ENCODE data around the gene LTV1.
"Not testable (repeated sequence)": the region's sequence is repeated elsewhere in the genome, so short reads cannot be mapped to it uniquely, and the experiment has no call there.

The LTV1 gene, protein sequence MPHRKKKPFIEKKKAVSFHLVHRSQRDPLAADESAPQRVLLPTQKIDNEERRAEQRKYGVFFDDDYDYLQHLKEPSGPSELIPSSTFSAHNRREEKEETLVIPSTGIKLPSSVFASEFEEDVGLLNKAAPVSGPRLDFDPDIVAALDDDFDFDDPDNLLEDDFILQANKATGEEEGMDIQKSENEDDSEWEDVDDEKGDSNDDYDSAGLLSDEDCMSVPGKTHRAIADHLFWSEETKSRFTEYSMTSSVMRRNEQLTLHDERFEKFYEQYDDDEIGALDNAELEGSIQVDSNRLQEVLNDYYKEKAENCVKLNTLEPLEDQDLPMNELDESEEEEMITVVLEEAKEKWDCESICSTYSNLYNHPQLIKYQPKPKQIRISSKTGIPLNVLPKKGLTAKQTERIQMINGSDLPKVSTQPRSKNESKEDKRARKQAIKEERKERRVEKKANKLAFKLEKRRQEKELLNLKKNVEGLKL

DNA sequence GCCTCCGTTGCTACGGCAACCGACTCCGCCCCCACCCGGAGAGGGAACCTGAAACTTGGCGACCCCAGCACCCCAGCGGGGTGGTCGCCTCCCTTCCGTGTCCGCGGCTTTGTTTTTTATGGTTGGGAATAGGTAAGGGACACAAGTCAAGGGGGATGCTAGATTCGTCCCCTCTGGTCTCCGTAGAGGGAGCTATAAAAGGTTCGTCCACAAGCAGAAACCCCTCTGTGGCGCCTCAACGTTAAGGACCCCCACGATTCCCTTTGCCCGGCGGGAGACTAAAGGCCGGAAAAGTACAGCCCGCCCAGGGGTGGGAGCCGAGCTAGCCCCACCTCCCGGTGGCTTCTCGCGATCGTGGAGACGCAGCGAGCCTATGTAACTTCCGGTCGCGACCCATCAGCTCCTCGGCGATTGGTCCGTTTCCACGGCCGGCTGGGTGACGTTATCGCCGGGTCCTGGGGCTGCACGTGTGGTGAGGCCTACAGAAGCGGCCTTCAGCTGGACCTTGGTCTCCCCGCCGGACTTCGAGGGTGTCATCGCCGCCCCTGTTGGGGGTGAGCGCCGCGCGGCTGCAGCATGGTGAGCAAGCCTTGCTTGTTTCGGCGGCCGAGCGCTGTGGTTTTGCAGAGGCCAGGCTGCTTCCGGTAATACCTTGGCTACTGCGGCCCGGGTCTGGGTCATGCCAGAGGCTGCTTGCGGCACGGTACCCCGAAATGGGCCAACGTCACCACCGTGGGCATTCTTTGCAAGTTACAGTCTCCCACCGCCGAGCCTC, at the start of gene LTV1:
LTV1 (plus strand) TSS at position 437 of the 775 bp plus-strand sequence; CDS start at position 577, 140 bp downstream.
- in situ Hi-C loops (cut with MboI; ENCODE audit: low sequenced_read_pairs): no loop called here

DNA sequence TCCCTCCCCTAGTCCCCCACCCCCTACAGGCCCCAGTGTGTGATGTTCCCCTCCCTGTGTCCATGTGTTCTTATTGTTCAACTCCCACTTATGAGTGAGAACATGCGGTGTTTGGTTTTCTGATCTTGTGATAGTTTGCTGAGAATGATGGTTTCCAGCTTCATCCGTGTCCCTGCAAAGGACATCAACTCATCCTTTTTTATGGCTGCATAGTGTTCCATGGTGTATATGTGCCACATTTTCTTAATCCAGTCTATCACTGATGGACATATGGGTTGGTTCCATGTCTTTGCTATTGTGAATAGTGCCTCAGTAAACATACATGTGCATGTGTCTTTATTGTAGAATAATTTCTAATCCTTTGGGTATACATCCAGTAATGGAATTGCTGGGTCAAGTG, 46.6 kb upstream of the LTV1 start:
- in situ Hi-C loops (cut with MboI; ENCODE audit: low sequenced_read_pairs): not testable (repeated sequence)

DNA sequence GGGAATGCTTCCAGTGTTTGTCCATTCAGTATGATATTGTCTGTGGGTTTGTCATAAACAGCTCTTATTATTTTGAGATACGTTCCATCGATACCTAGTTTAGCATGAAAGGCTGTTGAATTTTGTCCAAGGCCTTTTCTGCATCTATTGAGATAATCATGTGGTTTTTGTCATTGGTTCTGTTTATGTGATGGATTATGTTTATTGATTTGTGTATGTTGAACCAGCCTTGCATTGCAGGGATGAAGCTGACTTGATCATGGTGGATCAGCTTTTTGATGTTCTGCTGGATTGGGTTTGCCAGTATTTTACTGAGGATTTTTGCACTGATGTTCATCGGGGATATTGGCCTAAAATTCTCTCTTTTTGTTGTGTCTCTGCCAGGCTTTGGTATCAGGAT, 44.7 kb upstream of the LTV1 start:
- in situ Hi-C loops (cut with MboI; ENCODE audit: low sequenced_read_pairs): not testable (repeated sequence)

DNA sequence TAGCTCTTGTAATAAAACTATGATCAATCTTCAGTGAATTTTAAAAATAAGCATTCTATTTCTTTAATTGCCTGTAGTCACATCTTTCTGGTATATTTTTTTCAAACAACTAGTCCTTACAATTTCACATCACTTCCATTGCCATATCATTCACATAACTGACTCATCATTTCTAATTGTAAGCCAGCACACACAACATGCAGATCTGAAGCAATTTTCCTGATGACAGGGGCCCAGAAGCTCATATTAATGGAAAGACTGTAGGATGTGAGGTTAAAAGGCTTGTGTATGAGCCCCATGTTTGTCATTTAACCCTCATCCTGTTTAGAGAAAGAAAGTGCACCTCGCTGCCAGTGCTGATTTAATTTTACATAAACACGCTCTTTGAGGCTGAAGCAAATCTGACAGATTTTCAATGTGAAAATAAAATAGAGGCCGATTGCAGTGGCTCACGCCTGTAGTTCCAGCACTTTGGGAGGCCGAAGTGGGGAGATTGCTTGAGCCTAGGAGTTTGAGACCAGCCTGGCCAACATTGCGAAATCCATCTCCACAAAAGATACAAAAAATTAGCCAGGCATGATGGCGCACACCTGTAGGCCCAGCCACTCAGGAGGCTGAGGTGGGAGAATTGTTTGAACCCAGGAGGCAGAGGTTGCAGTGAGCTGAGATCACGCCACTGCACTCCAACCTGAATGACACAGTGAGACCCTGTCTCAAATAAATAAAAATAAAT, 40.1 kb upstream of the LTV1 start:
- in situ Hi-C loops (cut with MboI; ENCODE audit: low sequenced_read_pairs): no loop called here

DNA sequence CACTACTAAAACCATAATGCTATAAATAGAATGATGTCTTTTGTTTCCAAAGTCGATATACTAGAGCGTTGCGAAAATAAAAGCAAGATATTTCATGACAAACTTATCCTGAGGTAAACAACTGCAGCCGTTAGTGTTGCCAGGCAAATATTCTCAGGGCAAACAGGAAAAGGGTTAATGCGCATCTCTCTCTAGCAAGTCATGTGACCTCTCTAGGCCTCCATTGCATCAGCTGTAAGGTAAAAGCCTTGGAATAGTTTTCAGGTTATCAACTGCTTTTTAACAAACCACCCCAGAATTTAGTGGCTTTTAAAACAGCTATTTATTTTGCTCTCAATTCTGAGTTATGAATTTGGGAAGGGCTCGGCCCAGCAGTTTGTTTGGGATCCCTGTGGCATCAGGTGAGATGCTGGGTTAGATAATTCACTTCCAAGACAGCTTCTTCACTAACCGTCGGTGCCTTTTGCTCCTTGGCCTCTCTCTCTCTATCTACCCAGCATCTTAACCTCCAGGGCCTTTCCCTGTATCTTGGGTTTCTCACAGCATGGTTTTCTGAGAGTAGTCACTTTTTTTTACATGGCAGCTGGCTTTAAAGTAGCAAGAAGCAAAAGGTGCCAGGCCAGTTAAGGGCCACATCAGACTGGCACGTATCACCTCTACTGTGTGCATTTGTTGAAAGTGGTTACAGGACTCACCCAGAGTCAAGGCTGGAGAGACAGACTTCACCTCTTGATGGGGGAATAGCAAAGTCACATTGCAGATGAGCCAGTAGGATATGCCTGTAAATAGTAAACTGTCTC, 39.2 kb upstream of the LTV1 start:
- in situ Hi-C loops (cut with MboI; ENCODE audit: low sequenced_read_pairs): no loop called here

DNA sequence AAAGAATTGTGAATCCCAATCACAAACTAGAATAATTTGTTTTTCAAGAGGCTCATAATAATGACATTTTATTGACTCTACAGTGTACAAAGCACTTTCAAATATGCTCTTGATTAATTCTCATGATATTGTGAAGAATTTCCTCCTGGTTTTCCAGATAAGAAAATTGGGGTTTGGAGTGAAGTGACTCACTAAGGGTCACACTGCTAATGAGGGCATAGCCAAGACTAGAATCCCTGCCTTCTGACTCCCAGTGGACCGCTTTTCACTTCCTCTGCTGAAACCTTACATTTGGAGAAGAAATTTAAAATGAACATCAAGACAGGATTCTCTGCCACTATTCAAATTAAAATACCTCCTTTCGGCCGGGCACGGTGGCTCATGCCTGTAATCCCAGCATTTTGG, 38.3 kb upstream of the LTV1 start:
- in situ Hi-C loops (cut with MboI; ENCODE audit: low sequenced_read_pairs): no loop called here

DNA sequence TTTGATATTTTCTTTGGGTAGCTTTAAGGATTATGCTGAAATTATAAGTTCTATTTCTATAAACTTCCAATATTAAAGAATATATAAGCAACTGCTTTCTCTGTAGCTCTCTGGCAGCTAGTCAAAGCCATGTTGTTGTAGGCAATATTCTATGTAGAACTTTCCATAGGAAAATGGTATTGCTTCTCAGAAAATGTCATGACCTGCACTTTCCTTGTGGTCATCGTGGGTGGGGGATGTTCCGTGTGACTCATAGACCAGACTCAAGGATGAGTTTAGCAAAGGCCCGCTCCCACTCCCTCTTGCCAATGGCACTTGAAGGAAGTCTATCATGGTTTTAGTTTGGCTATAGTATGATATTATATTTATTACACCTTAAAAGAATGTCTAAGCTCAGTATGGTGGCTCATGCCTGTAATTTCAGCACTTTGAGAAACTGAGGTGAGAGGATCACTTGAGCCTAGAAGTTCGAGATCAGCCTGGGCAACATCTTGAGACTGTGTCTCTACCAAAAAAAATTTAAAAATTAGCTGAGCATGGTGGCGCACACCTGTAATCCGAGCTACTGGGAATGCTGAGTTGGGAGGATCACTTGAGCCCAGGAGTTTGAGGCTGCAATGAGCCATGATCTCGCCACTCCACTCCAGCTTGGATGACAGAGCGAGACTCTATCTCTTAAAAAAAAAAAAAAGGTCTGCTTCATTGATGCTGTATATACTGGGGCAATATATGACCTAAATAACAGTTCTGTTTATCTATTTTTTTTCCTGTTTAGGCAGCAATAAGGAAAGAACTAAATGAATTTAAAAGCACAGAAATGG, 36.6 kb upstream of the LTV1 start:
- in situ Hi-C loops (cut with MboI; ENCODE audit: low sequenced_read_pairs): no loop called here

DNA sequence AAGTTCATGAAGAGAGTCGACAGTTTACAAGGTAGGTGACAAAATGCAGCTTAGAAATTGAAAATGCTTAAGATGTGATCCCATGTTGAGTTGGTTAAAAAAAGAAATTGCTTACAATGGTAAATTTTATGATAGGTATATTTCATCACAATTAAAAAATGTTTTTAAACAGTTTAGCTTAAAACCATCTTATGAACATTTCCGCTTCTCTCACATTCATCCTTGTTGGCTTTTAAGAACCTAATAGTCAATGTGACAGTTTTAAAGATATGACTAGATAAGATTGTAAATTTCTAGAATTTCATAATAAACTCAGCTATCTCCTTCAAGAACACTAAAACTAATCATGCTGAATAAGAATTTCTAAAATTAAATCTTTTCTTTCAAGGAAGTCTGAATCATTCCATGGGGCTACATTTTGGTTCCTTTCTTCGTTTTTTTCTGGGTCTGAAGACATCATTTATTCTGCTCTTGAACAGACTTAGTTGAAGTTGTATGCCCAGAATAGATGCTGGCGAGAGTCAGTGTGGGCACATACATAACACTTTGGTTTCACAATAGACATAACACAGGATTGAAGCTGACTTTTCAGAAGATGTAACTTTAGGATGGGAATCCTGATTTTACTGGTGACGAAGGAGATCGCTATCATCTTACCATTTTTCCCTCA, 35.9 kb upstream of the LTV1 start:
- in situ Hi-C loops (cut with MboI; ENCODE audit: low sequenced_read_pairs): no loop called here

DNA sequence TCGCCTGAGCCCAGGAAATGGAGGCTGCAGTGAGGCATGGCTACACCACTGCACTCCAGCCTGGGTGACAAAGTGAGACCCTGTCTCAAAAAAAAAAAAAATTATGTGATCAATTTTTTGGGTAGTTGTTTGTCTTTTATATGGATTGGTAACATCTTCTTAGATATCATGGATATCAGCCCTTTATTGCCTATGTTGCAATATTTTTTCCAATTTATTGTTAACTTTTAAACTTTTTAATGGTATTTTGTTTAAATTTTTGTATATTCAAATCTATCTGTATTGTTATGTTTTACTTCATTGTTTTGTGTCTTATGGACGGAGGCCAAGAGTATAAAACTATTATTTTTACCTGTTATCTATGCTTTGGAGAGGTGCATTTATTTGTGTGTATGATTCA, 32.4 kb upstream of the LTV1 start:
- in situ Hi-C loops (cut with MboI; ENCODE audit: low sequenced_read_pairs): no loop called here

DNA sequence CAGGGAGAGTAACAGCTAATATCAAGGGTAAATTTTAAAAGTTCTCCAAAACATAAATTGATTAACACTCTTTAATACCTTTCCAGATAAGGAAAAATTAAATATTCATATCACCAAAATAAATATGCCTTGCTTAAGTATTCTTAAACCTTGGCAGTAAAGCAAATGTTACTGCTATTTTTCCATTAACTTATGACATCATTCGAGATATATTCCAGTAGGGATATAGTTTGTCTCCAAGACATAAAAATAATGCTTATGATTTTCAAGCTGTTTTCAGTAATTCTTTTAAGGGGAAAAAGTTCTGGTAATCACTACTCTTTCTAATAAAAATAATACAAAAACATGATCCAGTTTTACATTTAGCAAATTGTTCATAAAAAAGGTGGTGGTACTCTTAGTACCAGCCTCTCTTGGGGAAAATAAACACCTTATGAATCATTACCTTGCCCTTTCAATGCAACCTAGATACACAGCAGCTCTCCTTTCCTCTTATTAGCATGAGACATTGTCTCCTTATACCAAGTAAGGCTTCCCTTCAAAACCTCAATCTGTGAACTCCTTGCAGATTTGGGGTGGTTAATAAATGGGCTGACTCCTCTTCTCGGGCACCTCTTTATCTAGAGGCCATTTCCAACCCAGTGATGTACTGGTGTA, 31.5 kb upstream of the LTV1 start:
- in situ Hi-C loops (cut with MboI; ENCODE audit: low sequenced_read_pairs): no loop called here

DNA sequence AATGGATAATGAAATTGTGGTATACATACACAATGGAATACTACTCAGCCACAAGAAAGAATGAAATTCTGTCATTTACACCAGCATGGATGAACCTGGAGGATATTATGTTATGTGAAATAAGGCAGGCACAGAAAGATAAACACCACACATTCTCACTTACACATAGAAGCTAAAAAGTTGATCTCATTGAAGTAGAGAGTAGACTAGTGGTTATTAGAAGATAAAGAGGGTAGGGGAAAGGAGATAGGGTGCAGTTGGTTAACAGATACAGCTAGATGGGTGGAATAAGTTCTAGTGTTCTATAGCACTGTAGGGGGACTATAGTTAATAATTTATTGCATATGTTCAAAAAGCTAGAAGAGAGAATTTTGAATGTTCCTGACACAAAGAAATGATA, 25.5 kb upstream of the LTV1 start:
- in situ Hi-C loops (cut with MboI; ENCODE audit: low sequenced_read_pairs): no loop called here

DNA sequence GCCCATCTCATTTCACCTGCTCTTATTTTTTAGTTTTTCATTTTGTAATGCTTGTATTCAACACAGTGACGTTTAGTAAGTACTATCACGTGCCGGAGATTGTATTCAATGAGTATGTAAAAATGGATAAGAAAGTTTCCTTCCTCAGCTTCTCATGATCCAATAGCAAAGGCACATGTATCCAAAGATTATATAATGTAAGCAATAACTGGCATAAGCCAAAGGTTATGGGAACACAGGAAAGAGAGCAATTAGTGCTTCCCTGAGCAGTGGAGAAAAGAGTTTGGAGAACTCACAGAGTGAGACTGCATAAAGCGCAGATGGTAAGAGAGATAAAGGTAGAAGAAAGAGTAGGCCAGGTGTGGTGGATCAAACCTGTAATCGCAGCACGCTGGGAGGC, 21.8 kb upstream of the LTV1 start:
- in situ Hi-C loops (cut with MboI; ENCODE audit: low sequenced_read_pairs): no loop called here

DNA sequence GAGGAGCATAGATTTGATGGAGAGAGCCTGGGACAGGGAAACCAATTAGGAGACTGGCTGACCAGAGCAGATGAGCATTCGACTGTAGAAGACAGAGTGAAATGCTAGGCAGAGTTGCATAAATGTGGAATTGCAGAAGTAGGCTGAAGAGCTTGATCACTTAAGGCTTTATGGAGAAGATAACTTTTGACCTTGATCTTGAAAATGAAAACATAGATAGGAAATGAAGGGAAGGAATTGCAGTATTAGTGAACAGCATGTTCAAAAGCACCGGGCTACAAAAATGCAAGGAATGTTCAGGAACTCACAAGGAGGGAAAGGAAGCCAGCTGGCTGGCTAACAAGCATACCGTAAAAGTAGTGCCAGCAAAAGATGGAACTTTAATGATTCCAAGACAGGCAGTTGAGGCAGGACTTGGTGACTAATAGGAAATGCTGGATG, 20.5 kb upstream of the LTV1 start:
- in situ Hi-C loops (cut with MboI; ENCODE audit: low sequenced_read_pairs): no loop called here

DNA sequence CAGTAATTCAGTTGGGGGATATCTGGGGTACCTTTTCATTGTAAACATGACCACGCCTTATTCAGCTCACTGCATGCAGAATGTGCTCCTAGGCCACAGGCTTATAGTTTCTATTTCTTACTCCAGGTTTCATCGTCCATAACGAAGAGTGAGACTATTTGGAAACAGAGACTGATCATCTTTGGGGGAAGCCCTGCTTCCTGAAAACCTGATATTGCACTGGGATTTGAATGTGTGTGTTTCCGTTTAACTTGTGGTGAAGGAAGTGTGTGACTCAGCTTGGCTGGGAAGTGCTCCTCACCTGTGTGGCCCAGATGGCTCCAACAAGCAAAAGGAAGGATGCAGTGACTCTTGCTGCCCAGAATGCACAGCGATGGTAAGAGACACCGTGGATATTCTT, 19.6 kb upstream of the LTV1 start:
- in situ Hi-C loops (cut with MboI; ENCODE audit: low sequenced_read_pairs): no loop called here

DNA sequence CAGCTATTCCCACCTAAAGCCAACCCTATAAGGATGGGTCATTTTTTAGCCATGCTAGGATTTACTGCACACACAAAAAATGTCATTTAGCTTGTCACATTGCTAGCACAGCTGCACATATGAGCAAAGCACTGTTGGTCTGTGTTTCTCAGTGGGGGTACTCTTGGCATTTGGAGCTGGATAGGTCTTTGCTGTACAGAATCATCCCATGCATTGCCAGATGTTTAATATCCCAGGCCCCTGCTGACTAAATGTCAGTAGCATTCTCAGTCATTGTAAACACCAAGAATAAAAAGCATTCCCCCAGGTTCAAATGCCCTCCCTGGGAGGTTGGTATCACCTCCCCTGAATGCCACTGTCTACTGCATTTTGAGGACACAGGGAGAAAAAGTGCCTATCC, 14.6 kb upstream of the LTV1 start:
- in situ Hi-C loops (cut with MboI; ENCODE audit: low sequenced_read_pairs): no loop called here

DNA sequence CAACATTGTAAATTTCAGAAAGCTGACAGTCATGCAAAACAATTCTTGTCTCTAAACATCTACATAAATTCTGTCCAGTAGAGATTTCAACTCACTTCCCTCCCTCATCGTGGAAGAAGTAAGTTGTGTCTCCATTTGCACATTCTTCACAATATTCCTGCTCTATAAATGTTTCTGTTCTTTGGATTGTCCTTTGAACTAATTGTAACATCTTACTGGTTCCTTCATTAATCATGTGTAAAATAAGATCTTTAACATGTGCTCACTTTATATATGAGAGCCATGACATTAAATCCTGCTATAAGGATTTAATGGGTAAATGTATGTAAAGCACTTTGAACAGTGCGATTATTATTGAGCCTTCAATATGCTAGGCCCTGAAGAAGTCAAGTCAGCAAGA, 7.0 kb upstream of the LTV1 start:
- in situ Hi-C loops (cut with MboI; ENCODE audit: low sequenced_read_pairs): no loop called here

DNA sequence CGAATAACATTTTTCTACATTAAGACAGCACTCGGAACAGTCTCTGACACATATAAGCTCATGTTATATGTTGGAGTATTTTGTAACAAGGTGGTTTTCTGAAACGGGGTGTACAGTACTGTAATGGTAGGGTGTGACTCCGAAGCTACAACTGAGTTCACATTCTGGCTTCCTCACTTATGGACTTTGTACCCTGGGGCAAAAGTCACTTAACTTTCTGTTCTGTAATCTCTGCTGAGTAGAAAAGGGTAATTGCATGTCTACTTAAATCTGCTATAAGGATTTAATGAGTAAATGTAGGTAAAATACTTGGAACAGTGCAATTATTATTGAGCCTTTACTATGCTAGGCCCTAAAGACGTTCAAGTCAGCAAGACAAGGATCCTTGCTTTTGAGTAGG, 4.7 kb upstream of the LTV1 start:
- in situ Hi-C loops (cut with MboI; ENCODE audit: low sequenced_read_pairs): no loop called here

DNA sequence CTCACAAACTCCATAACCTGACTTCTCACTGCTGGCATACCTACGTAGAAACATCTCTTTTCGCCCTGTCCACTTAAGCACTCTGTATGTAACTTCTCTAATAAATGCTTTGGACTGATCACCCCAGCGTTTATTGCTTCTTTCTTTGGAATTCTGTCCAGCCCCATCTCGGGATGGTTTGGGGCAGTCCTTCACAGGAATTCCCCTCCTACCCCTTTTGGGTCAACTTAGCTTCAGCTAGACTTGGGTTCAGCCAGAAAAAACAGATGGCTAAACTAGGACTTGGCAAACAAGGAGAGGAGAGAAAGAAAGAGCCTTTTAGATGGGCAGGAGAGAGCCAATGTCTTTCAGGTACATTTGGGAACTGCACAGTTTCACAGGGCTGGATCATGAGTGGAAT, 3.9 kb upstream of the LTV1 start:
- in situ Hi-C loops (cut with MboI; ENCODE audit: low sequenced_read_pairs): no loop called here

Data from HL-60/S4 treated with retinoic acid at 250 ng/mL for 4 days and 3 days (cell line).